Stimulated activated naive B cell treated with anti-CD40 and anti-IgM and Interleukin-4, amounts not matched to agents 10 μg/mL and 1 μg/mL and 100 μg/mL, for 72 hours (primary cell): Measurements from ENCODE around the gene SH3TC1.

ENCODE experiments used
- ATAC-seq, 2 donors: fragments of 150-1000 bp; cut with Tn5 transposase; replicated peaks; 2 replicates each; pipeline ENCODE4 v1.10.0; 2021; ENCODE audit warnings: moderate library complexity in 1 of 2
- DNase-seq: peaks from one replicate; pipeline ENCODE4 v3.0.0; 2021
- H3K27ac Mint-ChIP-seq: one replicate; pipeline ENCODE4 v1.8.0; 2022; ENCODE audit warnings: mild to moderate bottlenecking, mixed read lengths
- H3K27me3 Mint-ChIP-seq, 2 donors: one replicate each; pipeline ENCODE4 v1.8.0; 2022; ENCODE audit warnings: mixed read lengths in 2 of 2
- H3K36me3 Mint-ChIP-seq, 2 donors: one replicate each; pipeline ENCODE4 v1.8.0; 2022; ENCODE audit warnings: mixed read lengths in 2 of 2, mild to moderate bottlenecking in 1 of 2
- H3K4me1 Mint-ChIP-seq, 2 donors: one replicate each; pipeline ENCODE4 v1.8.0; 2022; ENCODE audit warnings: mixed read lengths in 2 of 2, mild to moderate bottlenecking in 1 of 2
- H3K4me3 Mint-ChIP-seq, 2 donors: one replicate each; pipeline ENCODE4 v1.8.0; 2022; ENCODE audit warnings: mild to moderate bottlenecking in 2 of 2, mixed read lengths in 2 of 2, moderate library complexity in 1 of 2
- H3K9me3 Mint-ChIP-seq, 2 donors: one replicate each; pipeline ENCODE4 v1.8.0; 2022; ENCODE audit warnings: mixed read lengths in 2 of 2, mild to moderate bottlenecking in 1 of 2

Gene SH3TC1

GRCh38 chr4:8168832-8169598, 30.1 kb upstream of the SH3TC1 start:
- no peaks in the 10 kb centered on the region for H3K36me3 Mint-ChIP-seq

GRCh38 chr4:8169763-8170162, 29.3 kb upstream of the SH3TC1 start:
- Mint-ChIP-seq H3K27me3 (no peaks in the 10 kb centered on the region), H3K4me1 (peaks cover 37 to 57% of the 10 kb centered on the region in 2 donors), H3K36me3 (no peaks in the 10 kb centered on the region), H3K27ac (no peak overlapping the region), H3K4me3 (no peak overlapping the region), H3K9me3 (peaks cover 8 to 14% of the 10 kb centered on the region in 2 donors)
- ATAC-seq (no peak), DNase-seq (no peak)

More at GRCh38 chr4:8168832-8169598, 30.1 kb upstream of the SH3TC1 start:
- H3K4me3 Mint-ChIP-seq = no peak overlapping the region
- H3K9me3 Mint-ChIP-seq = peaks cover 8 to 14% of the 10 kb centered on the region in 2 donors
- peaks cover 45 to 64% of the 10 kb centered on the region in 2 donors for H3K4me1 Mint-ChIP-seq
- H3K27ac Mint-ChIP-seq = no peak overlapping the region
- no peaks in the 10 kb centered on the region for H3K27me3 Mint-ChIP-seq
- ATAC-seq (no peak), DNase-seq (no peak)

GRCh38 chr4:8170341-8170740, 28.7 kb upstream of the SH3TC1 start:
- Mint-ChIP-seq H3K27ac (peak overlapping the region; percentile 53), H3K4me3 (no peak overlapping the region), H3K27me3 (no peaks in the 10 kb centered on the region), H3K9me3 (peaks cover 8 to 14% of the 10 kb centered on the region in 2 donors), H3K4me1 (peaks cover 31 to 54% of the 10 kb centered on the region in 2 donors), H3K36me3 (no peaks in the 10 kb centered on the region)
- ATAC-seq = no peak
- DNase-seq = no peak

GRCh38 chr4:8171266-8171665, 27.8 kb upstream of the SH3TC1 start:
- peaks cover 6 to 12% of the 10 kb centered on the region in 2 donors for H3K9me3 Mint-ChIP-seq
- H3K36me3 Mint-ChIP-seq = no peaks in the 10 kb centered on the region
- H3K4me1 Mint-ChIP-seq = peaks cover 27 to 49% of the 10 kb centered on the region in 2 donors
- H3K27ac Mint-ChIP-seq = peak overlapping the region; percentile 78
- no peaks in the 10 kb centered on the region for H3K27me3 Mint-ChIP-seq
- ATAC-seq (no peak), DNase-seq (no peak)
- peak overlapping the region; percentile 26 to 39 for H3K4me3 Mint-ChIP-seq

GRCh38 chr4:8171984-8172924, 26.8 kb upstream of the SH3TC1 start:
- ATAC-seq (peak; percentile 85 to 86), DNase-seq (peak; percentile 87)
- H3K36me3 Mint-ChIP-seq = no peaks in the 10 kb centered on the region
- peaks cover 27 to 48% of the 10 kb centered on the region in 2 donors for H3K4me1 Mint-ChIP-seq
- peak overlapping the region; percentile 78 for H3K27ac Mint-ChIP-seq
- peaks cover 0 to 2% of the 10 kb centered on the region in 2 donors for H3K9me3 Mint-ChIP-seq
- peak overlapping the region; percentile 26 to 39 for H3K4me3 Mint-ChIP-seq
- no peaks in the 10 kb centered on the region for H3K27me3 Mint-ChIP-seq

- Mint-ChIP-seq H3K4me1 (peaks cover 23 to 40% of the 10 kb centered on the region in 2 donors), H3K27ac (no peak overlapping the region), H3K36me3 (no peaks in the 10 kb centered on the region), H3K27me3 (no peaks in the 10 kb centered on the region), H3K9me3 (no peaks in the 10 kb centered on the region), H3K4me3 (no peak overlapping the region)
- no peak for DNase-seq
- no peak for ATAC-seq
Measured at GRCh38 chr4:8173492-8174242, 25.4 kb upstream of the SH3TC1 start.

GRCh38 chr4:8174970-8175369, 24.1 kb upstream of the SH3TC1 start:
- peaks cover 23 to 40% of the 10 kb centered on the region in 2 donors for H3K4me1 Mint-ChIP-seq
- ATAC-seq = no peak
- H3K9me3 Mint-ChIP-seq = no peaks in the 10 kb centered on the region
- no peak for DNase-seq
- no peak overlapping the region for H3K4me3 Mint-ChIP-seq
- no peaks in the 10 kb centered on the region for H3K27me3 Mint-ChIP-seq
- H3K27ac Mint-ChIP-seq = no peak overlapping the region
- no peaks in the 10 kb centered on the region for H3K36me3 Mint-ChIP-seq

- no peaks in the 10 kb centered on the region for H3K36me3 Mint-ChIP-seq
- ATAC-seq = no peak
- H3K27me3 Mint-ChIP-seq = no peaks in the 10 kb centered on the region
- H3K4me3 Mint-ChIP-seq = no peak overlapping the region
- no peak overlapping the region for H3K27ac Mint-ChIP-seq
- DNase-seq = no peak
- H3K9me3 Mint-ChIP-seq = no peaks in the 10 kb centered on the region
- H3K4me1 Mint-ChIP-seq = peaks cover 23 to 40% of the 10 kb centered on the region in 2 donors
Measured at GRCh38 chr4:8175686-8176085, 23.4 kb upstream of the SH3TC1 start.

- no peak overlapping the region for H3K4me3 Mint-ChIP-seq
- no peaks in the 10 kb centered on the region for H3K27me3 Mint-ChIP-seq
- peaks cover 17 to 34% of the 10 kb centered on the region in 2 donors for H3K4me1 Mint-ChIP-seq
- ATAC-seq (peak; percentile 70 to 77), DNase-seq (peak; percentile 52)
- H3K27ac Mint-ChIP-seq = peak overlapping the region; percentile 16
- no peaks in the 10 kb centered on the region for H3K9me3 Mint-ChIP-seq
- H3K36me3 Mint-ChIP-seq = no peaks in the 10 kb centered on the region
Measured at GRCh38 chr4:8176547-8177399, 22.3 kb upstream of the SH3TC1 start.

- Mint-ChIP-seq H3K4me3 (no peak overlapping the region), H3K27ac (no peak overlapping the region), H3K27me3 (no peaks in the 10 kb centered on the region), H3K9me3 (no peaks in the 10 kb centered on the region), H3K36me3 (no peaks in the 10 kb centered on the region), H3K4me1 (peaks cover 9 to 26% of the 10 kb centered on the region in 2 donors)
- DNase-seq (no peak), ATAC-seq (no peak)
Measured at GRCh38 chr4:8177552-8177951, 21.5 kb upstream of the SH3TC1 start.

GRCh38 chr4:8177956-8178355, 21.1 kb upstream of the SH3TC1 start:
- DNase-seq = no peak
- H3K27ac Mint-ChIP-seq = peak overlapping the region; percentile 79
- no peak overlapping the region for H3K4me3 Mint-ChIP-seq
- H3K4me1 Mint-ChIP-seq = peaks cover 8 to 22% of the 10 kb centered on the region in 2 donors
- no peaks in the 10 kb centered on the region for H3K27me3 Mint-ChIP-seq
- H3K36me3 Mint-ChIP-seq = no peaks in the 10 kb centered on the region
- ATAC-seq = no peak
- H3K9me3 Mint-ChIP-seq = no peaks in the 10 kb centered on the region

GRCh38 chr4:8179074-8179473, 20.0 kb upstream of the SH3TC1 start:
- H3K27me3 Mint-ChIP-seq = no peaks in the 10 kb centered on the region
- H3K36me3 Mint-ChIP-seq = no peaks in the 10 kb centered on the region
- ATAC-seq (no peak), DNase-seq (no peak)
- no peaks in the 10 kb centered on the region for H3K9me3 Mint-ChIP-seq
- H3K4me1 Mint-ChIP-seq = peaks cover 8 to 15% of the 10 kb centered on the region in 2 donors
- H3K27ac Mint-ChIP-seq = no peak overlapping the region
- no peak overlapping the region for H3K4me3 Mint-ChIP-seq

- DNase-seq (no peak), ATAC-seq (no peak)
- Mint-ChIP-seq H3K4me3 (no peak overlapping the region), H3K4me1 (peaks cover 8 to 14% of the 10 kb centered on the region in 2 donors), H3K36me3 (no peaks in the 10 kb centered on the region), H3K27ac (no peak overlapping the region), H3K9me3 (no peaks in the 10 kb centered on the region), H3K27me3 (no peaks in the 10 kb centered on the region)
Measured at GRCh38 chr4:8179771-8180170, 19.3 kb upstream of the SH3TC1 start.
